Endodermal cell (in vitro differentiated cells): ENCODE results near the gene CCDC43. TPM values are rescaled to one million over a fixed set of nuclear protein-coding genes. Genes with fewer than 3 reads are reported as not detected.

ENCODE experiments used
- DNase-seq: peaks from one replicate; pipeline ENCODE4 v3.0.0-alpha.2; 2017
- H3K27ac ChIP-seq: 2 replicates; pipeline ENCODE4 v1.5.1; 2013; ENCODE audit warnings: mild to moderate bottlenecking, low read depth, low read length, moderate library complexity
- H3K27me3 ChIP-seq: 2 replicates; pipeline ENCODE4 v1.6.1; 2013; ENCODE audit warnings: mild to moderate bottlenecking, low read length, moderate library complexity; ENCODE audit not compliant: insufficient read depth, control insufficient read depth, poor library complexity, severe bottlenecking
- H3K36me3 ChIP-seq: 2 replicates; pipeline ENCODE4 v1.7.0; 2013; ENCODE audit warnings: mild to moderate bottlenecking, low read length, moderate library complexity; ENCODE audit not compliant: control insufficient read depth, insufficient read depth
- H3K4me1 ChIP-seq: one replicate; pipeline ENCODE4 v1.7.0; 2013; ENCODE audit warnings: low read length; ENCODE audit not compliant: control insufficient read depth, insufficient read depth
- H3K4me3 ChIP-seq: 2 replicates; pipeline ENCODE4 v1.5.1; 2013; ENCODE audit warnings: mild to moderate bottlenecking, low read length, moderate library complexity
- H3K9ac ChIP-seq: 2 replicates; pipeline ENCODE4 v1.6.1; 2013; ENCODE audit warnings: mild to moderate bottlenecking, low read length, moderate library complexity; ENCODE audit not compliant: poor library complexity, severe bottlenecking; ENCODE audit errors: extremely low read depth
- H3K9me3 ChIP-seq: 2 replicates; pipeline ENCODE4 v1.6.1; 2013; ENCODE audit warnings: mild to moderate bottlenecking, low read length, moderate library complexity; ENCODE audit not compliant: control insufficient read depth
- H3K27ac Mint-ChIP-seq: 2 replicates; pipeline ENCODE4 v1.8.0; 2020; ENCODE audit warnings: mixed read lengths
- H3K27me3 Mint-ChIP-seq: 2 replicates; pipeline ENCODE4 v1.8.0; 2021; ENCODE audit warnings: mild to moderate bottlenecking, mixed read lengths; ENCODE audit not compliant: insufficient read depth
- H3K36me3 Mint-ChIP-seq: 2 replicates; pipeline ENCODE4 v1.8.0; 2020; ENCODE audit warnings: low read depth, mixed read lengths
- H3K4me1 Mint-ChIP-seq: 2 replicates; pipeline ENCODE4 v1.8.0; 2020; ENCODE audit warnings: mixed read lengths
- H3K4me3 Mint-ChIP-seq: 2 replicates; pipeline ENCODE4 v1.8.0; 2020; ENCODE audit warnings: mild to moderate bottlenecking, moderate library complexity, mixed read lengths
- H3K9me3 Mint-ChIP-seq: 2 replicates; pipeline ENCODE4 v1.8.0; 2020; ENCODE audit warnings: mild to moderate bottlenecking, mixed read lengths
- CTCF ChIP-seq: fragments of 200-600 bp; sonication (generic); conservative IDR thresholded peaks from 2 replicates; pipeline ENCODE4 v1.5.0; 2021; ENCODE audit warnings: antibody characterized with exemption, mild to moderate bottlenecking
- WGBS, 2 experiments: methylation state at CpG; one replicate each; pipeline versions ENCODE4 v1.1.5 to v1.1.7; 2013; ENCODE audit warnings: missing lambda C conversion rate in 2 of 2, mixed read lengths in 1 of 2; ENCODE audit not compliant: insufficient coverage in 1 of 2, insufficient read length in 1 of 2; 5-methylcytosine and 5-hydroxymethylcytosine counted together
- total RNA-seq, 2 donors: library from RNA; stranded (reverse); fragmentation: NEBNext Ultra II Directional in 1 of 2; extraction: Animal tissue kit (Norgen Biotek cat#: 25700) in 1 of 2; gene quantifications; 2 replicates in 1 of 2; 3 replicates in 1 of 2; pipeline ENCODE4 v1.2.1, GENCODE V29; 2021

The CCDC43 gene
- total RNA-seq, 2 donors from 2014 or later, result 35.7 to 38.1 TPM

GRCh38 chr17:44630703-44631102, 58.9 kb downstream of the CCDC43 start:
- no peak for TF ChIP-seq CTCF
- no peak overlapping the region for H3K27ac ChIP-seq
- H3K9me3 ChIP-seq, result no peaks in the 10 kb centered on the region
- no peaks in the 10 kb centered on the region for H3K27me3 ChIP-seq
- no peaks in the 10 kb centered on the region for H3K36me3 ChIP-seq
- peaks cover 4% of the 10 kb centered on the region for H3K4me1 ChIP-seq
- H3K9ac ChIP-seq, result no peak overlapping the region
- Mint-ChIP-seq H3K9me3 (no peaks in the 10 kb centered on the region), H3K27me3 (no peaks in the 10 kb centered on the region), H3K4me3 (no peak overlapping the region), H3K36me3 (no peaks in the 10 kb centered on the region), H3K27ac (no peak overlapping the region), H3K4me1 (peaks cover 18% of the 10 kb centered on the region)
- WGBS, 2 experiments, result 96 to 98% methylated on average over 3 to 4 of the region's 4 CpGs
- no peak overlapping the region for H3K4me3 ChIP-seq
- DNase-seq, result no peak

GRCh38 chr17:44629314-44629713, 60.3 kb downstream of the CCDC43 start:
- Mint-ChIP-seq H3K27ac (no peak overlapping the region), H3K36me3 (no peaks in the 10 kb centered on the region), H3K27me3 (no peaks in the 10 kb centered on the region), H3K9me3 (no peaks in the 10 kb centered on the region), H3K4me1 (peaks cover 18% of the 10 kb centered on the region), H3K4me3 (no peak overlapping the region)
- no peak overlapping the region for H3K4me3 ChIP-seq
- H3K9ac ChIP-seq, result no peak overlapping the region
- H3K9me3 ChIP-seq, result no peaks in the 10 kb centered on the region
- no peak overlapping the region for H3K27ac ChIP-seq
- H3K36me3 ChIP-seq, result no peaks in the 10 kb centered on the region
- H3K4me1 ChIP-seq, result peaks cover 4% of the 10 kb centered on the region
- 93 to 97% methylated on average over 10 to 13 of the region's 13 CpGs for WGBS, 2 experiments
- H3K27me3 ChIP-seq, result no peaks in the 10 kb centered on the region
- DNase-seq, result no peak
- no peak for TF ChIP-seq CTCF

GRCh38 chr17:44628243-44629188, 61.1 kb downstream of the CCDC43 start:
- Mint-ChIP-seq H3K4me3 (peak overlapping the region; percentile 32), H3K36me3 (no peaks in the 10 kb centered on the region), H3K27ac (peak overlapping the region; percentile 84), H3K4me1 (peaks cover 18% of the 10 kb centered on the region), H3K9me3 (no peaks in the 10 kb centered on the region), H3K27me3 (no peaks in the 10 kb centered on the region)
- no peak overlapping the region for H3K9ac ChIP-seq
- WGBS, 2 experiments, result 49 to 51% methylated on average over 22 to 34 of the region's 34 CpGs
- H3K9me3 ChIP-seq, result no peaks in the 10 kb centered on the region
- H3K27me3 ChIP-seq, result no peaks in the 10 kb centered on the region
- peaks cover 4% of the 10 kb centered on the region for H3K4me1 ChIP-seq
- DNase-seq, result peak; percentile 97
- no peaks in the 10 kb centered on the region for H3K36me3 ChIP-seq
- H3K4me3 ChIP-seq, result no peak overlapping the region
- no peak for TF ChIP-seq CTCF
- H3K27ac ChIP-seq, result peak overlapping the region; percentile 79
